ENCODE measurements around the gene PRR7.

- TF ChIP-seq CTCF (IDR thresholded peaks at IDR 0.05) (no peak), POLR2A (IDR thresholded peaks at IDR 0.05) (no peak)
Measured at GRCh38 chr5:177476531-177477233, 30.1 kb downstream of the PRR7 start.
